Liver (tissue), 9 donors: ENCODE data around the gene ZBTB21. TPM values are rescaled to one million over a fixed set of nuclear protein-coding genes. Genes with fewer than 3 reads are reported as not detected.

Experiments used
- DNase-seq: peaks from one replicate; pipeline ENCODE4 v3.0.0-alpha.2; 2017; ENCODE audit warnings: low spot score
- H3K27ac ChIP-seq, 2 donors: one replicate each; pipeline ENCODE4 v1.7.0; 2013; ENCODE audit warnings: inconsistent platforms in 2 of 2, low read length in 2 of 2, control low read depth in 1 of 2, low read depth in 1 of 2, mild to moderate bottlenecking in 1 of 2
- H3K27me3 ChIP-seq, 4 donors: one replicate each; pipeline versions ENCODE4 v1.6.1 to v1.7.0; 2013; ENCODE audit warnings: low read length in 3 of 4, inconsistent platforms in 1 of 4, mild to moderate bottlenecking in 1 of 4, moderate library complexity in 1 of 4; ENCODE audit not compliant: control insufficient read depth in 4 of 4, insufficient read depth in 4 of 4
- H3K36me3 ChIP-seq, 4 donors: one replicate each; pipeline versions ENCODE4 v1.6.1 to v1.7.0; 2013; ENCODE audit warnings: low read length in 3 of 4, mild to moderate bottlenecking in 3 of 4, low read depth in 1 of 4, moderate library complexity in 1 of 4; ENCODE audit not compliant: control insufficient read depth in 4 of 4, insufficient read depth in 3 of 4
- H3K4me1 ChIP-seq, 4 donors: one replicate each; pipeline versions ENCODE4 v1.6.1 to v1.7.0; 2013; ENCODE audit warnings: low read length in 3 of 4, mild to moderate bottlenecking in 3 of 4, moderate library complexity in 1 of 4; ENCODE audit not compliant: control insufficient read depth in 4 of 4, insufficient read depth in 4 of 4
- H3K4me3 ChIP-seq, 3 donors: one replicate each; pipeline versions ENCODE4 v1.6.1 to v1.7.0; 2013; ENCODE audit warnings: low read length in 3 of 3, control low read depth in 1 of 3, low read depth in 1 of 3, mild to moderate bottlenecking in 1 of 3
- H3K9ac ChIP-seq, 2 donors: one replicate each; pipeline ENCODE4 v1.7.0; 2013; ENCODE audit warnings: low read length in 2 of 2, mild to moderate bottlenecking in 2 of 2, moderate library complexity in 2 of 2, control low read depth in 1 of 2, low read depth in 1 of 2
- H3K9me3 ChIP-seq, 4 donors: one replicate each; pipeline versions ENCODE4 v1.6.1 to v1.7.0; 2013; ENCODE audit warnings: low read length in 3 of 4; ENCODE audit not compliant: control insufficient read depth in 4 of 4
- EGR1 ChIP-seq, 2 donors: IDR thresholded peaks; 2 replicates each; pipeline ENCODE4 v1.6.1; 2016 to 2018; ENCODE audit warnings: antibody characterized with exemption in 2 of 2, low read depth in 2 of 2
- FOXA1 ChIP-seq: IDR thresholded peaks from 2 replicates; pipeline ENCODE4 v1.6.1; 2016; ENCODE audit warnings: antibody characterized with exemption
- FOXA2 ChIP-seq: IDR thresholded peaks from 2 replicates; pipeline ENCODE4 v1.6.1; 2016; ENCODE audit warnings: antibody characterized with exemption
- GABPA ChIP-seq, 2 donors: IDR thresholded peaks in 1 of 2; conservative IDR thresholded peaks in 1 of 2; 2 replicates each; pipeline ENCODE4 v1.6.1; 2016; ENCODE audit warnings: antibody characterized with exemption in 2 of 2, mild to moderate bottlenecking in 1 of 2, moderate library complexity in 1 of 2
- HNF4A ChIP-seq, 2 donors: conservative IDR thresholded peaks; 2 replicates each; pipeline ENCODE4 v1.6.1; 2016; ENCODE audit warnings: antibody characterized with exemption in 2 of 2, mild to moderate bottlenecking in 2 of 2
- HNF4G ChIP-seq: IDR thresholded peaks from 2 replicates; pipeline ENCODE4 v1.6.1; 2016; ENCODE audit warnings: antibody characterized with exemption
- JUND ChIP-seq, 2 donors: IDR thresholded peaks; 2 replicates each; pipeline ENCODE4 v1.6.1; 2016; ENCODE audit warnings: antibody characterized with exemption in 2 of 2
- NR2F2 ChIP-seq: IDR thresholded peaks from 2 replicates; pipeline ENCODE4 v1.6.1; 2016; ENCODE audit warnings: antibody characterized with exemption
- RAD21 ChIP-seq, 2 donors: IDR thresholded peaks; 2 replicates each; pipeline ENCODE4 v1.6.1; 2016; ENCODE audit warnings: antibody characterized with exemption in 2 of 2, mild to moderate bottlenecking in 2 of 2
- RXRA ChIP-seq, 2 donors: IDR thresholded peaks; 2 replicates each; pipeline ENCODE4 v1.6.1; 2017 to 2018; ENCODE audit warnings: antibody characterized with exemption in 2 of 2, mild to moderate bottlenecking in 1 of 2
- SP1 ChIP-seq: IDR thresholded peaks from 2 replicates; pipeline ENCODE4 v1.6.1; 2018; ENCODE audit warnings: antibody characterized with exemption, mild to moderate bottlenecking
- TAF1 ChIP-seq: conservative IDR thresholded peaks from 2 replicates; pipeline ENCODE4 v1.6.1; 2016; ENCODE audit warnings: antibody characterized with exemption, mild to moderate bottlenecking
- YY1 ChIP-seq: IDR thresholded peaks from 2 replicates; pipeline ENCODE4 v1.6.1; 2016; ENCODE audit warnings: antibody characterized with exemption, mild to moderate bottlenecking
- WGBS: extraction: QIAGEN DNeasy Blood & Tissue Kit; methylation state at CpG from one replicate; pipeline ENCODE4 v1.1.7; 2013; 5-methylcytosine and 5-hydroxymethylcytosine counted together
- polyA plus RNA-seq, 2 donors: library from polyadenylated mRNA; stranded (reverse) in 1 of 2; unstranded in 1 of 2; fragments of 200-250 nt in 1 of 2; fragments of >200 nt in 1 of 2; fragmentation: Nextera tagmentation in 1 of 2; extraction: Ambion mirVana in 1 of 2; gene quantifications; one replicate each; pipeline versions ENCODE4 v1.2.1 to v1.2.3, GENCODE V29; 2013 to 2015
- total RNA-seq, 2 donors: library from RNA; depleted of rRNA; stranded (reverse); fragments of >200 nt; gene quantifications; one replicate each; pipeline ENCODE4 v1.2.3, GENCODE V29; 2014
- TF ChIP-seq, protein P1 (sequence below): IDR thresholded peaks from 2 replicates; pipeline ENCODE4 v1.6.1; 2016; ENCODE audit warnings: antibody characterized with exemption
- TF ChIP-seq, protein P2 (sequence below): IDR thresholded peaks from 2 replicates; pipeline ENCODE4 v1.6.1; 2016; ENCODE audit warnings: antibody characterized with exemption
- TF ChIP-seq, protein P3 (sequence below): fragments of 150-350 bp; IDR thresholded peaks from 2 replicates; pipeline ENCODE4 v1.5.1; 2017; ENCODE audit warnings: improper control_type of control experiment, low read depth, low read length; ENCODE audit not compliant: missing input control
- TF ChIP-seq, protein P4 (sequence below): IDR thresholded peaks from 2 replicates; pipeline ENCODE4 v1.6.1; 2016; ENCODE audit warnings: antibody characterized with exemption
- TF ChIP-seq, protein P5 (sequence below): IDR thresholded peaks from 2 replicates; pipeline ENCODE4 v1.6.1; 2016; ENCODE audit warnings: antibody characterized with exemption, mild to moderate bottlenecking
- donor health status: healthy.
- donor health status: healthy.
- donor health status: healthy.
- donor health status: healthy.
- donor health status: healthy.

Gene ZBTB21
- total and polyA plus RNA-seq, 4 donors = 3.1 to 14.1 (median 4.0) TPM

DNA sequence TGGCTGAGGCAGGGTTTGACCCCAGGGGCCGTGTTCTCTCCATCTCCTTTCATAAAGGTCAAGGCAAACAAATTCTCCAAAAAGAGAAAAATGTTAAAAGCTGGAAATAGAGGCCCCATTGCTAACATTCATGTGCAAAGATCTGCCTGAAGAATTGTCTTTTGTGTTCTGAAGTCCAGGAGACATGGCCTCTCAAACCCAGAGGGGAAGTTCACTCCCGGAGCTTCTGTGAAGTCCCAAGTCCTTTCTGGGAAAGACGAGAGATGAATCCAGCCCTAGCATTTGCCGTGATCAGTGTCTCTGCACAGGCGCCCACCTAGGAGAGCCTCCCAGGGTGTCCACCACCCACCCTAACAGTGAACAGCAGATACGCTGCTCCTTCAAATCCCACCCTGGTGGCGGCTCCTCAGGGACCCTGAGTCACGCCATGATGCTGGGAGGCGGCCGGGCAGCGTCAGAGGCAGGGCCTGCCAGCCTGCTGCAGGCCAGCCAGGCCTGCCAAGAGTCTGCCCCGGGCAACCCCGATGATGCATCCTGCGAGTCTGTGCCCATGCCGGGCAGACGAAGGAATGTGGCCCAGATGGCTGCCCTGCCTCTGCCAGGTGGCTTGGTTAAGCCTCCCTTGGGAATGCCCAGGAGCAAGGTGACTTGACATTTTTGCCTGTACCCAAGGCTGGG, 51.1 kb downstream of the ZBTB21 start:
- Histone ChIP-seq H3K9me3 (no peaks in the 10 kb centered on the region), H3K4me1 (peaks cover 0 to 3% (median 2%) of the 10 kb centered on the region in 4 donors), H3K27ac (no peak overlapping the region), H3K9ac (no peak overlapping the region), H3K36me3 (no peaks in the 10 kb centered on the region), H3K27me3 (no peaks in the 10 kb centered on the region), H3K4me3 (no peak overlapping the region)
- TF ChIP-seq RXRA (IDR thresholded peaks at IDR 0.05) = no peak
- no peak for TF ChIP-seq FOXA2
- no peak for TF ChIP-seq RAD21 (IDR thresholded peaks at IDR 0.05)
- TF ChIP-seq, protein P1, sequence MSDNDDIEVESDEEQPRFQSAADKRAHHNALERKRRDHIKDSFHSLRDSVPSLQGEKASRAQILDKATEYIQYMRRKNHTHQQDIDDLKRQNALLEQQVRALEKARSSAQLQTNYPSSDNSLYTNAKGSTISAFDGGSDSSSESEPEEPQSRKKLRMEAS = no peak
- no peak for TF ChIP-seq FOXA1
- TF ChIP-seq YY1 = no peak
- TF ChIP-seq, protein P2, sequence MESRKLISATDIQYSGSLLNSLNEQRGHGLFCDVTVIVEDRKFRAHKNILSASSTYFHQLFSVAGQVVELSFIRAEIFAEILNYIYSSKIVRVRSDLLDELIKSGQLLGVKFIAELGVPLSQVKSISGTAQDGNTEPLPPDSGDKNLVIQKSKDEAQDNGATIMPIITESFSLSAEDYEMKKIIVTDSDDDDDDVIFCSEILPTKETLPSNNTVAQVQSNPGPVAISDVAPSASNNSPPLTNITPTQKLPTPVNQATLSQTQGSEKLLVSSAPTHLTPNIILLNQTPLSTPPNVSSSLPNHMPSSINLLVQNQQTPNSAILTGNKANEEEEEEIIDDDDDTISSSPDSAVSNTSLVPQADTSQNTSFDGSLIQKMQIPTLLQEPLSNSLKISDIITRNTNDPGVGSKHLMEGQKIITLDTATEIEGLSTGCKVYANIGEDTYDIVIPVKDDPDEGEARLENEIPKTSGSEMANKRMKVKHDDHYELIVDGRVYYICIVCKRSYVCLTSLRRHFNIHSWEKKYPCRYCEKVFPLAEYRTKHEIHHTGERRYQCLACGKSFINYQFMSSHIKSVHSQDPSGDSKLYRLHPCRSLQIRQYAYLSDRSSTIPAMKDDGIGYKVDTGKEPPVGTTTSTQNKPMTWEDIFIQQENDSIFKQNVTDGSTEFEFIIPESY = no peak
- no peak for TF ChIP-seq GABPA (IDR thresholded peaks at IDR 0.05 in 1 of 2, conservative IDR thresholded peaks at IDR 0.05 in 1 of 2)
- TF ChIP-seq JUND (IDR thresholded peaks at IDR 0.05) = no peak
- TF ChIP-seq TAF1 = no peak
- TF ChIP-seq, protein P3, sequence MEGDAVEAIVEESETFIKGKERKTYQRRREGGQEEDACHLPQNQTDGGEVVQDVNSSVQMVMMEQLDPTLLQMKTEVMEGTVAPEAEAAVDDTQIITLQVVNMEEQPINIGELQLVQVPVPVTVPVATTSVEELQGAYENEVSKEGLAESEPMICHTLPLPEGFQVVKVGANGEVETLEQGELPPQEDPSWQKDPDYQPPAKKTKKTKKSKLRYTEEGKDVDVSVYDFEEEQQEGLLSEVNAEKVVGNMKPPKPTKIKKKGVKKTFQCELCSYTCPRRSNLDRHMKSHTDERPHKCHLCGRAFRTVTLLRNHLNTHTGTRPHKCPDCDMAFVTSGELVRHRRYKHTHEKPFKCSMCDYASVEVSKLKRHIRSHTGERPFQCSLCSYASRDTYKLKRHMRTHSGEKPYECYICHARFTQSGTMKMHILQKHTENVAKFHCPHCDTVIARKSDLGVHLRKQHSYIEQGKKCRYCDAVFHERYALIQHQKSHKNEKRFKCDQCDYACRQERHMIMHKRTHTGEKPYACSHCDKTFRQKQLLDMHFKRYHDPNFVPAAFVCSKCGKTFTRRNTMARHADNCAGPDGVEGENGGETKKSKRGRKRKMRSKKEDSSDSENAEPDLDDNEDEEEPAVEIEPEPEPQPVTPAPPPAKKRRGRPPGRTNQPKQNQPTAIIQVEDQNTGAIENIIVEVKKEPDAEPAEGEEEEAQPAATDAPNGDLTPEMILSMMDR = no peak
- TF ChIP-seq, protein P4, sequence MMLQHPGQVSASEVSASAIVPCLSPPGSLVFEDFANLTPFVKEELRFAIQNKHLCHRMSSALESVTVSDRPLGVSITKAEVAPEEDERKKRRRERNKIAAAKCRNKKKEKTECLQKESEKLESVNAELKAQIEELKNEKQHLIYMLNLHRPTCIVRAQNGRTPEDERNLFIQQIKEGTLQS = no peak
- no peak for TF ChIP-seq SP1
- TF ChIP-seq HNF4A (conservative IDR thresholded peaks at IDR 0.05) = no peak
- TF ChIP-seq NR2F2 = no peak
- no peak for TF ChIP-seq EGR1 (IDR thresholded peaks at IDR 0.05; ENCODE audit: low read depth in 2 of 2)
- TF ChIP-seq, protein P5, sequence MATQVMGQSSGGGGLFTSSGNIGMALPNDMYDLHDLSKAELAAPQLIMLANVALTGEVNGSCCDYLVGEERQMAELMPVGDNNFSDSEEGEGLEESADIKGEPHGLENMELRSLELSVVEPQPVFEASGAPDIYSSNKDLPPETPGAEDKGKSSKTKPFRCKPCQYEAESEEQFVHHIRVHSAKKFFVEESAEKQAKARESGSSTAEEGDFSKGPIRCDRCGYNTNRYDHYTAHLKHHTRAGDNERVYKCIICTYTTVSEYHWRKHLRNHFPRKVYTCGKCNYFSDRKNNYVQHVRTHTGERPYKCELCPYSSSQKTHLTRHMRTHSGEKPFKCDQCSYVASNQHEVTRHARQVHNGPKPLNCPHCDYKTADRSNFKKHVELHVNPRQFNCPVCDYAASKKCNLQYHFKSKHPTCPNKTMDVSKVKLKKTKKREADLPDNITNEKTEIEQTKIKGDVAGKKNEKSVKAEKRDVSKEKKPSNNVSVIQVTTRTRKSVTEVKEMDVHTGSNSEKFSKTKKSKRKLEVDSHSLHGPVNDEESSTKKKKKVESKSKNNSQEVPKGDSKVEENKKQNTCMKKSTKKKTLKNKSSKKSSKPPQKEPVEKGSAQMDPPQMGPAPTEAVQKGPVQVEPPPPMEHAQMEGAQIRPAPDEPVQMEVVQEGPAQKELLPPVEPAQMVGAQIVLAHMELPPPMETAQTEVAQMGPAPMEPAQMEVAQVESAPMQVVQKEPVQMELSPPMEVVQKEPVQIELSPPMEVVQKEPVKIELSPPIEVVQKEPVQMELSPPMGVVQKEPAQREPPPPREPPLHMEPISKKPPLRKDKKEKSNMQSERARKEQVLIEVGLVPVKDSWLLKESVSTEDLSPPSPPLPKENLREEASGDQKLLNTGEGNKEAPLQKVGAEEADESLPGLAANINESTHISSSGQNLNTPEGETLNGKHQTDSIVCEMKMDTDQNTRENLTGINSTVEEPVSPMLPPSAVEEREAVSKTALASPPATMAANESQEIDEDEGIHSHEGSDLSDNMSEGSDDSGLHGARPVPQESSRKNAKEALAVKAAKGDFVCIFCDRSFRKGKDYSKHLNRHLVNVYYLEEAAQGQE = no peak
- no peak for TF ChIP-seq HNF4G
- no peak for DNase-seq
- 90% methylated on average over 16 of the region's 16 CpGs for WGBS
